ENCODE measurements around the gene CDH15. TPM values are rescaled to one million over a fixed set of nuclear protein-coding genes. Genes with fewer than 3 reads are reported as not detected.

CDH15 gene
- total RNA-seq, 1 donor from 2014 or later: 0.07 TPM

- DNase-seq (ENCODE audit: low read depth, low spot score): no peak
Measured at GRCh38 chr16:89140981-89141883, 30.3 kb upstream of the CDH15 start.

- DNase-seq (ENCODE audit: low read depth, low spot score): no peak
Measured at GRCh38 chr16:89141884-89142267, 29.7 kb upstream of the CDH15 start.

GRCh38 chr16:89142474-89143195, 28.9 kb upstream of the CDH15 start:
- DNase-seq (ENCODE audit: low read depth, low spot score): no peak

GRCh38 chr16:89143201-89143741, 28.3 kb upstream of the CDH15 start:
- DNase-seq (ENCODE audit: low read depth, low spot score): no peak

- no peak for DNase-seq (ENCODE audit: low read depth, low spot score)
Measured at GRCh38 chr16:89143911-89144675, 27.5 kb upstream of the CDH15 start.

GRCh38 chr16:89144681-89145080, 26.9 kb upstream of the CDH15 start:
- no peak for DNase-seq (ENCODE audit: low read depth, low spot score)

GRCh38 chr16:89145406-89146161, 26.0 kb upstream of the CDH15 start:
- no peak for DNase-seq (ENCODE audit: low read depth, low spot score)

- DNase-seq (ENCODE audit: low read depth, low spot score): no peak
Measured at GRCh38 chr16:89146211-89147005, 25.1 kb upstream of the CDH15 start.

- no peak for DNase-seq (ENCODE audit: low read depth, low spot score)
Measured at GRCh38 chr16:89147085-89147817, 24.3 kb upstream of the CDH15 start.

GRCh38 chr16:89149386-89149785, 22.2 kb upstream of the CDH15 start:
- no peak for DNase-seq (ENCODE audit: low read depth, low spot score)

GRCh38 chr16:89150090-89150835, 21.3 kb upstream of the CDH15 start:
- DNase-seq (ENCODE audit: low read depth, low spot score): no peak

- no peak for DNase-seq (ENCODE audit: low read depth, low spot score)
Measured at GRCh38 chr16:89150981-89151380, 20.6 kb upstream of the CDH15 start.

GRCh38 chr16:89152831-89153700, 18.5 kb upstream of the CDH15 start:
- no peak for DNase-seq (ENCODE audit: low read depth, low spot score)

- no peak for DNase-seq (ENCODE audit: low read depth, low spot score)
Measured at GRCh38 chr16:89153848-89154271, 17.7 kb upstream of the CDH15 start.

GRCh38 chr16:89154390-89155183, 17.0 kb upstream of the CDH15 start:
- no peak for DNase-seq (ENCODE audit: low read depth, low spot score)

GRCh38 chr16:89155184-89155679, 16.3 kb upstream of the CDH15 start:
- peak; percentile 44 for DNase-seq (ENCODE audit: low read depth, low spot score)

Measured in pulmonary artery endothelial cell (primary cell).